Stimulated activated CD8-positive, alpha-beta memory T cell treated with anti-CD3 and anti-CD28 coated beads, Interleukin-12 subunit alpha, Interleukin-12 subunit beta, amount 100 ng/mL, for 24 hours (primary cell): ENCODE results near the gene EVL.
"Not testable (repeated sequence)": the region's sequence is repeated elsewhere in the genome, so short reads cannot be mapped to it uniquely, and the experiment has no call there.

ENCODE experiments used
- DNase-seq: peaks from one replicate; pipeline ENCODE4 v3.0.0-alpha.2; 2020; ENCODE audit errors: extremely low read depth

EVL gene

DNA sequence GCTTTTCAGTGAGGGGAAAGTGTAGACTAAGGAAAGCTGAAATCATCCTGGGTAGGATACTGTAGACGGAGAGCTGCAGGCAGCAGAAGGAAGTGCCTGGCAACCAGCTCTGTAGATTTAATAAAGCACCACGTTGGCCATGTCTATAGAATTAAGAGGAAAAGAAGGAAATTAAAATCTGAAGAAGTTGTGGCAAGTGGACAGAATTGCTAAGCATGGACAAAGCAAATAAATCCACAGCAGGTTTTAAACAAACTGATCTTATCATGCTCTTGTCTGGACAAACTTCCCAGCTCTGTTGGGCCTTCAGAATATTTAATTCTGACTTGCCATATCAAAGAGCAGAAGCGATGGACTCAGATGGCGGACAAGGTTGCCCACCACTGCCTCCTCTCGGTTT, 27.2 kb upstream of the EVL start:
- no peak for DNase-seq

GRCh38 chr14:100039903-100040302, 25.3 kb upstream of the EVL start:
- no peak for DNase-seq

DNA sequence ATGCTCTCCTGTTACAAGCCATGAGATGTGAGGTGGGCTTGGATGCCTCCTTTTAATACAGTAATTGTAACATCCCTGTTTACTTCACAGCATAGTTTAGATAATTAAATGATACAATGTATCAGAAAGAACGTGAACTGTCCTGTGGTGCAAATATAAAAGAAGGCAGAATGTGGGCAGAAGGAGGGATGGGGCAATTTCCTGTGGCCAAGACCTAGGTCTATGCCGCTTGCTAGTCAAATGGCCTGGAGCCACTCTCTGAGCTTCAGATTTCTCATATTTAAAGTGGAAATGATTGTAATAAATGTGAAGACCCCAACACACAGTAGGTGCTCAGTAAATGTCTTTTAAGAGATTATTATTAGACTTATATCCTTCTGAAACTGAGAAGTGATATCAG, 24.0 kb upstream of the EVL start:
- no peak for DNase-seq

DNA sequence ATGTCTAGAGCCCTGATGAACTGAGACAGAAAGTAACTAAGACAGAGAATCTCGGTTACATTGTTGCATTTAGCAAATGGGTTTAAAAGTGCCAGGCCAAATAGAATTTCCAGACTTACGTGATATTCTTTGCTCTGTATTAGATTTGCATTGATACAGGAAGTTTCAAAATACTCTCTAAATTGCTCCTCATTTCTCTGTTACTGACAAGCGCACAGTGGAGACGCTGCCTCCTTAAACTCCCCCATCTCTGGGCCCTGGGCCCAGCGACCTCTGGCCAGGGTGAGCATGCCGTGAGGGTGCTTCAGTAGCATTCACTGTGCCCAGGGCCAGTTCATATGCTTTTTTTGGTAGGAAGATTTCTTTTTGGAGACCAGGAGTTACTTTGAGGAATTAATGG, 22.9 kb upstream of the EVL start:
- no peak for DNase-seq

- no peak for DNase-seq
Observed at GRCh38 chr14:100045642-100046344, 19.4 kb upstream of the EVL start.

DNA sequence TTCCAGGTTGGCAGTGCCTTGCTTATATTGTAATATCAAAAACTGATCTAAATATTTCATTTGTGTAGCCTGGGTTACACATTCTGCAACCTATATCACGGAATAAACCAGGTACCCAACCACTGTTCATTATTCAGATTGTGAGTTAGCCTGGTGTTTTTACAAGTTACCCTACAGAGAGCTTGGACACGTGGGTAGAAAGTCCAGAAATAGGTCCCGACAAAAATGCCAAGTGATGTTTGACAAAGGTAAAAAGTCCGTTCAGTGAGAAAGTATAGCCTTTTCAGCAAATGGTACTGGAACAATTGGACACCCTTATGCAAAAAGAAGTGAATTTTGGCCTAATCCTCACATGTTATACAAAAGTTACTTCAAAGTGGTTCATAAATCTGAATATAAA, 17.6 kb upstream of the EVL start:
- DNase-seq: no peak

DNA sequence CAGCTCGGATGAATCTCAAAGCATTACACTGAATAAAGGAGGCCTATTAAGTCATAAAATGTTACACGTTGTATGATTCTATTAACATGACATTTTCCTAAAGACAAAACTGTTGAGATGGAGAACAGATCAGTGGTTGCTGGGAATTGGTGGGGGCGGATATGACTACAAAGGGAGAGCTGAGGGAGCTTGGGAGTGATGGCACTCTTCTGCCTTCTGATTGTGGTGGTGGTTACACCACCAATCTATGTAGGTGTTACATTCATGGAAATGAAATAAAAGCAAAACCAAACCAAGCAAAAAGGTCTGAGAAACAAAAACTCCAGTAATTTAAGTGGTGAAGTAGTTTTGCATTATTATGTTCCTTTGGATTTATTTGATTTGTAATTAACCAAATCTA, 16.4 kb upstream of the EVL start:
- DNase-seq: no peak

DNA sequence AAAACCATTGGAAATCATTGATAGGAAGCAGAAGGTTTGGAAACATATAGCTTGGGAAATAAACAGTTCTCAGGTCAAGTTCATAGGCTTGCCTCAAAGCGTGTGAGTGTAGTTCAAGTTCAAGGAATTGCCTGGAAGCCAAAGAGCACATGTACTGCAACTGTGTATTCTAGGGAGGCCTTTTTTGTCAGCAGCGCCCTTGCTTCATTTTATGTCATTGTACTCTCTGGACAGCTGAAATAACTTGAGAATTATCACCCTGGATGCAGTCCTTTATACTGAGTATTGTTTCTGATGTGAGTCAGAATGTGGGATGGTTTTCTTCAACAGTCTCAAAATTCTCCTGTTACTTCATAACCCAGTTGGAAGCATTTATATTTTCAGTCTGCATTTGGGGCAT, 16.0 kb upstream of the EVL start:
- no peak for DNase-seq

GRCh38 chr14:100051103-100051502, 14.1 kb upstream of the EVL start:
- DNase-seq: no peak

DNA sequence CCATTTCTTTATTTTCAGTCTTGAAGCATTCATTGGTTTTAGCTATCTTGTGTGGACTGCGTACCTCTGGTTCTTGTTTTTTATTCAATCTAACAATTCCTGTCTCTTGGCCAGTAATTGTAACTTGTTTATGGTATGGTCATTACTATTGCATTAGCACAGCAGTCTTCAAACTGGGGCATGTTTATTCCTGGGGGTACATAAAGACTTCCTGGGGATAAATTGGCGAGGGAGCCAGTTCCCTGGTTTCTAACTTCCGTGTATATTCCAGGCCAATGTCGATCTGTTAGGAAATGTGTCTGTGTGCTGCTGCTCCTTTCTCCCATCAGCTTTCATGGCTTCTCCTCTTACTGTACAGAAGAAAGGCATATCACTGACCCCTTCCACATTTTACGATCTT, 13.7 kb upstream of the EVL start:
- no peak for DNase-seq

GRCh38 chr14:100052819-100053218, 12.4 kb upstream of the EVL start:
- no peak for DNase-seq

GRCh38 chr14:100054316-100055075, 10.7 kb upstream of the EVL start:
- no peak for DNase-seq

GRCh38 chr14:100056431-100056830, 8.8 kb upstream of the EVL start:
- DNase-seq: no peak

GRCh38 chr14:100056964-100057795, 8.0 kb upstream of the EVL start:
- no peak for DNase-seq

- no peak for DNase-seq
Observed at GRCh38 chr14:100058777-100059437, 6.3 kb upstream of the EVL start.

DNA sequence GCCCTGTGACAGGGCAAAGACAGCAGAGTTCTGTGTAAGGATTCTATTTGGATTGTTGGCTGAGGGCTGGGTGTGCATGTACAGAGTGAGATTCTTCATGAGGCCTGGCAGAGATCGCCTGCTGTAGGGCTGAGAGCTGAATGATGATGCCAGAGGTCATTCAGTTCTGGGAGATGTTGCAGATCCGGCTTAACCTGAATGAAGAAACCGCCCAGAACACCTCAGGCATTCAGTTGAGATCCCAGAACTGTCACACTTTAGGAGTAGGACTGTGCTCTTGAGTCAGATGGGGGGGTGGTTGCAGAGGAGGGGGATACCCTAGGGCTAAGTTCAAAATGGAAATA, 5.8 kb upstream of the EVL start:
- DNase-seq: no peak

- no peak for DNase-seq
Observed at GRCh38 chr14:100060760-100061159, 4.5 kb upstream of the EVL start.

DNA sequence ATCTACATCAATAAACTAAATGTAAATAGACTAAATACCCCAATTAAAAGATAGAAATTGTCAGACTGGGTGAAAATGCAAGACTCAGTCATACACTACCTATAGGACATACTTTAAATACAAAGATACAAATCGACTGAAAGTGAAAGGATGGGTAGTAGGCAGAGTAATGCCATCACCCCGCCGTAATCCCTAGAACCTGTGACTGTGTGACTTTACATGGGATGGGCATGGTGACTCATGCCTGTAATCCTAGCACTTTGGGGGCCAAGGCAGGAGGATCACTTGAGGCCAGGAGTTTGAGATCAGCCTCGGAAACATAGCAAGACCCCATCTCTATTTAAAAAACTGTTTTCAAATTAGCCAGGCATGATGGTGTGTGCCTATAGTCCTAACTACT, 2.6 kb upstream of the EVL start:
- DNase-seq: no peak

DNA sequence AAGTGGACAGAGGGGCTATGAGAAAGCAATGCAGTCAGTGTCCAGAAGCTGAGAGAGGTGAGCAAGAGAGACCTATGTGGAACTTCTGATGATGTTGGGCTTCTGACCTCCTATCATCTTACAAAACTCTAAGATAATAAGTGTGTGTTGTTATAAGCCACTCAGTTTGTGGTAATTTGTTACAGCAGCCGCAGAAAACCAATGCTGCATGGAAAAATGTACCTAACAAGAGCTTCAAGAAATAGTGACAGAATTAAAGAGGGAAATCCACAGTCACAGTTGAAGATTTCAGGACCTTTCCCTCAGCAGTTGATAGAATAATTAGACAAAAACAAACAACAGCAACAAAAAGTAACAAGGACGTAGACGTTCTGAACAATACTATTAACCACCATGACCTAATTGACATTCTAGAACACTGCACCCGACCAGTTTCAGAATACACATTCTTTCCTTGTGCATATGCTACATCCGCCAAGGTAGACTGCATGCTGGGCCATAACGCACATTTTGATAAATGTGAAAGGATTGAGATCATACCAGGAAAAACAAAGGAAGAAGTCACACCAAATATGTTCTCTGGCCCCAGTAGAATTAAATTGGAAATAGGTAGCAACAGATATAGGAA, 1.8 kb upstream of the EVL start:
- no peak for DNase-seq

GRCh38 chr14:100064335-100065092, 708 bp upstream of the EVL start:
- not testable (repeated sequence) for DNase-seq

GRCh38 chr14:100065942-100066574, 836 bp downstream of the EVL start:
- DNase-seq: no peak
